ELR (cell line): Measurements from ENCODE around the gene TTBK1.
"Not testable (repeated sequence)": the region's sequence is repeated elsewhere in the genome, so short reads cannot be mapped to it uniquely, and the experiment has no call there.

Experiments
- DNase-seq: peaks from one replicate; pipeline ENCODE4 v3.0.0-alpha.2; 2015; ENCODE audit warnings: low read depth

TTBK1 gene

DNA sequence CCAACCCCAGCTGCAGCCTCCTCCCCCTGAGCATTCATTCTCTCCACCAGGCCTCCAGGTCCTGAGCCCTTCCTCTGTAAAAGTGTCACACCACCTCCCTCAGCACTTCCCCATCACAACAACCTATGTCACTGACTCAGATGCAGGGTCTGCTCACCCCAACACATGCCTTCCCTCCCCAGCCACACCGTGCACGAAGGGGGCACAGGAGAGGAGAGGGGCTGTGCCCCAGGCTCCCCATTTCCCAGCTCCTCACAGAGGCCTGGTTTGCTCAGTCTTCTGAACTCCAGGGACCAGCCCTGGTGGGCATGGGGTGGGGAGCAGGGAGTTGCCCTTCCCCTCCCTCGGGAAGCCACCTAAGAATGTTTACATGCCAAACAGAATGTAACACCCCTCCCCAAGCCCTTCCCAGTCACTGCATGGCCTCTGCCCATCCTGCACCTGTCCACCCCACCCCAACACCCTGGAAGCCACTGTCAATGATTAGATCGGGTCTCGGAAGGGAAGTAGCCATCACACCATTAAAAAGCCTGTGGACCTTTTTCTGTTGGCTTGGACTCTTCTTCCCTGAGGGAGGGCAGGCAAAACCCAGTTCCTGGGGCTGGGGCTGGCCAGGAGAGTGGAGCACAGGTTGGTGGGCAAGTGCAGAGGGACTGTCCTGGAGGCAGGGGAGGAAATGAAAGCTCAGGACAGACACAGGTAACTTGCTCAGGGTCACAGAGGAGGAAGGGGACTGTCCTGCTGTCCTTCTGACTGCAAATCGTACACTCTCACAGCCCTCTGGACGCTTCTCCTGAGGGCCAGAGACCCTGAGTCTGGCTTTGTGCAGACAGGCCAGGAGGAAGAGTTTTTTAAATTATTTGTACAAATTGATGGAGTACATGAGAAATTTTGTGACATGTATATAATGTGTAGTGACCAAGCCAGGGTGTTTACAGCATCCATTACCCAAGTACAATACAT lies 44.7 kb downstream of the TTBK1 start:
- no peak for DNase-seq

DNA sequence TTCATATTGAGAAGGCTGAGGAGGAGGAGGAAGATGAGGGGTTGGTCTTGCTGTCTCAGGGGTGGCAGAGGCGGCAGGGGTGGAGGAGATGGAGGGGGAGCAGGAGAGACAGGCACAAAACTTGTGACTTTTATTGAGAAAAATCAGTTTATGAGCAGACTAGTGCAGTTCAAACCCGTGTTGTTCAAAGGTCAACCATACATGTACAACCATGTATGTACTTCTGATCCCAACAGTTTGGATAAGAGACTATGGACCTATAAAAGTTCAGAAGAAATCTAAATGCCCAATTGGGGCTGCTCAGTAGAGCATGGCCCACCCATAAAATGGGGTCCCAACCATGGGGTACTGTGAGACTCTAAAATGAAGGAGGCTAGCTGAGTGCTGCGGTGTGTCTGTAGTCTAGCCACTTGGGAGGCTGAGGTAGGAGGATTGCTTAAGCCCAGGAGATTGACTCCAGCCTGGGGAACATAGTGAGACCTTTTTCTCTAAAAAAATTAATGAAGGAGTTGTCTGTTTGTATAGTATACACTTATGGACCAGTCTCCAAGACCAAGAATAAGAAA lies 47.1 kb downstream of the TTBK1 start:
- DNase-seq = no peak

DNA sequence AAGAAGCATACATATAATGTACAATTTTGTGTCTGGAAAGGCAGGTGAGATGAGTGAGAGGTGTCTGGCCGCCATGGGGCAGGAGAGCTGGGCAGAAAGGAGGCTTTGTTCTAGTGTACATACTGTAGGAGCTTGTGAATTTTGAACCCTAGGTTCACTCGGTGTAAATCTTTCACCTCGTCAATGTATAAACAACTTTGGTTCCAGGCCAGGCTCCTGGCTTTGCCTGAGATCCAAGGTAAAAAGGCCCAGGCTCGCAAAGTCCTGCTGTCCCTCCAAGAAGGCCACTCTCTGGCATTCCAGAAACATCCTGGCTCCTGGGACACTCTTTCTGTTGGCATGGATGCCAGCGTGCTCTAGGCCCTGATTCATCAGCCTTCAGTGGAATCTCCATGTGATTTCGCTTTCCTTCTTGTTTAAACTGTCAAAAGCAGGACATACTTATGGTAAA lies 47.6 kb downstream of the TTBK1 start:
- no peak for DNase-seq

DNA sequence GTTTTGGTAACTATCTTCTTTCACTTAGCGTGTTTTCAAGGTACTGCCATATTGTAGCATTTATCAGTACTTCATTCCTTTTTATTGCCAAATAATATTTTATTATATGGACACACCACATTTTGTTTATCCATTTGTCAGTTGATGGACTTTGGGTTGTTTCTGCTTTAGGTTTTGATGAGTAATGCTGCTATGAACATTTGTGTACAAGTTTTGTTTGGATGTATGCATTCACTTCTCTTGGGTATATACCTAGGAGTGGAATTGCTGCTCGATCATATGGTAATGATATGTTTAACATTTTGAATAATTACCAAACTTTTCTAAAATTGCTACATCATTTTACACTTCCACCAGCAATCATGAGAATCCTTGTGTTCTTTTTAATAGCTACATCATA lies 48.4 kb downstream of the TTBK1 start:
- no peak for DNase-seq

DNA sequence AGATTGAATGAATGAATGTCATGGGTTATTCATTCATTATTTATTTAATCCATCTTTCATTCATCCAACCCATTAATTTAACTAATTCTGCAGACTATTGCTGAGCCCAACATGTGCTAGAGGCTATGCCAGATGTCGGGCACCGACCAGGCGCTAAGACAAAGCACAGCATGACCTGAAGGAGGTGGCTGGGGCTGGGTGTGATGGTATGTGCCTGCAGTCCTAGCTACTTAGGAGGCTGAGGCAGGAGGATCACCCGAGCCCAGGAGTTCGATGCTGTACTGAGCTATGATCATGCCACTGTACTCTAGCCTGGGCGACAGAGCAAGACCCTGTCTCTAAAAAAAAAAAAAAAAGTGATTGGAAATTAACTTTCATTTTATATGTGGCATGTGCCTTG lies 49.1 kb downstream of the TTBK1 start:
- DNase-seq = no peak

DNA sequence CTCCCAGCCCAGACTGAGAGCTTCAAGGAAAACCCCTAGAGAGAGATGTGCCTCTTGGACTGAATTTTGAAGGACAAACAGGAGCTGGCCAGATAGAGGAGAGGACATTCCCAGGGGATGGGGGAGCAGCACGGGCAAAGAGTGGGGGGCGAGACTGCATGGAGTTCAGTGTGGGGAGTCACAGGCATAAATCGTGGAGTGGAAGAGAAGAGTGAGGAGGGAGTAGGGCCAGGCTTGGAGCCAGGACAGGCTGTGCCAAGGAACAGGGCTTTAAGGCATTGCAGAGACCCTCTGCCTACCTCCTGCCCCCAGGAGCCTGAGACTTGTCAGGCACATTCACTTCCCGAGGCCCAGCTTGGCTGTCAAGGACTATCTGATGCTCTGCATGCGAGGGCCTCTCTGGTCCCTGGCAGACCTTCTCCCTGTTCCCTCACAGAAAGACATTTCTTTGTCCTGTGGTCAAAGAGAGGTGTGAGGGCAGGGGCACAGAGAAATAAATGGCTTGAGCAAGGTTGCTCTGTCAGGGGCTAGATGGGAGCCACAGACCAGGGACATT lies 49.6 kb downstream of the TTBK1 start:
- DNase-seq = no peak

DNA sequence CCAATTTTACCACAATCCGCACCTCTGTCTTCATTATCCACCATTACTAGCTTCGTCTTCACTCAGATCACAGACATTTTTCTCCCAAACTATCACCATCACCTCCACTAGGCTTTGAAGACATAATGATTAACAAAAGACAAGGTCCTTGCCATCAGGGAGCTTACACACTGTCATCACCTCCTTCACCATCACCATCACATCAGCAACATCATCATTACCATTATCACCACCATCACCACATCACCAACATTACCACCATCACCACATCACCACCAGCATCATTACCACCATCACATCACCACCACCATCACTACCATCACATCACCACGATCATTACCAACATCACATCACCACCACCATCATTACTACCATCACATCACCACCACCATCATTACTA lies 50.4 kb downstream of the TTBK1 start:
- no peak for DNase-seq

DNA sequence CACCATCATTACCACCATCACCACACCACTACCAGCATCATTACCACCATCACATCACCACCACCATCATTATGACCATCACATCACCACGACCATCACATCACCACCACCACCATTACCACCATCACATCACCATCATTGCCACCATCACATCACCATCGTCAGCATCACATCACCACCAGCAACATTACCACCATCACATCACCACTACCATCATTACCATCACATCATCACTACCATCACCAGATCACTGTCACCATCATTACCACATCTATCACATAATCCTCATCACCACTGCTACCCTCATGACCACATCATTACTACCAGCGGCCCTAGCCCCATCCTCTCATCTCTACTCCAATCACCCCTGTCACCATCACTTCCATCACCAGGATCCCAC lies 51.3 kb downstream of the TTBK1 start:
- DNase-seq = no peak

DNA sequence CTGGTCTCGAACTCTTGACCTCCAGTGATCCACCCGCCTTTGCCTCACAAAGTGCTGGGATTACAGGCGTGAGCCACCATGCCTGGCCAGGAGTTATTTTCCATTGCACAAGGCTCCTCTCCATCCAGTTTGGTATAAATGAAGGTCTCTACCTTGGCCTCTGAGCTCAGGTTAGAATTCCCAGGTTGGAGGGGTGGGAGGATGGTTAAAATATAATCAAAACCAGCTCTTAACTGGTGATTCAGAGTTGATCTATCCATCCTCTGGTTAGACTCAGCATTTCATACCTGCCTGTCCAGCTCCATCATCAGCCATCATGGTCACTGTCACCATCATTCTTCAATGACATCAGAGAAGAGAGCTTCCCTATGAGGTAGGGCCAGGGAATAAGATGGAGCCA lies 52.2 kb downstream of the TTBK1 start:
- no peak for DNase-seq

DNA sequence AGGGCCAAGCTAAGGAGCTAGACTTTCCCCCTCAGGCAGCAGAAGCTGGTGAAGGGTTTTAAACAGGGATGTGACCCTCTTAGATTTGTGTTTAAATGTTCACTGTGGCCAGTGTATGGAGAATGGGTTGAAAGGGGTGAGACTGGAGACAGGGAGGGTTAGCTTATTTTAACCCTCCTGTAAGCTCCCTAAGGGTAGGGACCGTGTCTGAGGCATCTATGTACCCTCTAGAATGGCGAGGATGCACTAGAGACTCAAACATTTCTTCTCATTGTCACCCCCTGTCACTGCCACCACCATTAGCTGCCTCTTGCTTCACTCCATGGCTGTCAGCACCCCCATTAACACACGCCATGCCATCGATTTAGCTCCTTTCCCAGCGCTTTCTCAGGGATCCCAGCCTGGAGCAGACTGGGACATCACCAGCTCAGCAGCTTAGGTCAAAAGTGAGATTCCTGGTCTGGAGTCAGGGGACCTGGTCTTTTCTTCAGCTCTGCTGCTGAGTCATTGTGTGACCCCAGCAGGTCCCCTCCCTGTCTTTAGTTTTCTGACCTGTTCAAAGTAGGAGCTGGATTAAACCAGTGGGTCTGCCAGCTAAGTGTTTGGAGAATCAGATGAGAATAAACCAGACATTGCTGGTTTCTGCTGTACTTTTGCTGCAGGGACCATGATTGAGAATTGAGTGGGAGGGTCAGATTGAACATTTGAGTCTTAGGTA lies 53.7 kb downstream of the TTBK1 start:
- DNase-seq = no peak

DNA sequence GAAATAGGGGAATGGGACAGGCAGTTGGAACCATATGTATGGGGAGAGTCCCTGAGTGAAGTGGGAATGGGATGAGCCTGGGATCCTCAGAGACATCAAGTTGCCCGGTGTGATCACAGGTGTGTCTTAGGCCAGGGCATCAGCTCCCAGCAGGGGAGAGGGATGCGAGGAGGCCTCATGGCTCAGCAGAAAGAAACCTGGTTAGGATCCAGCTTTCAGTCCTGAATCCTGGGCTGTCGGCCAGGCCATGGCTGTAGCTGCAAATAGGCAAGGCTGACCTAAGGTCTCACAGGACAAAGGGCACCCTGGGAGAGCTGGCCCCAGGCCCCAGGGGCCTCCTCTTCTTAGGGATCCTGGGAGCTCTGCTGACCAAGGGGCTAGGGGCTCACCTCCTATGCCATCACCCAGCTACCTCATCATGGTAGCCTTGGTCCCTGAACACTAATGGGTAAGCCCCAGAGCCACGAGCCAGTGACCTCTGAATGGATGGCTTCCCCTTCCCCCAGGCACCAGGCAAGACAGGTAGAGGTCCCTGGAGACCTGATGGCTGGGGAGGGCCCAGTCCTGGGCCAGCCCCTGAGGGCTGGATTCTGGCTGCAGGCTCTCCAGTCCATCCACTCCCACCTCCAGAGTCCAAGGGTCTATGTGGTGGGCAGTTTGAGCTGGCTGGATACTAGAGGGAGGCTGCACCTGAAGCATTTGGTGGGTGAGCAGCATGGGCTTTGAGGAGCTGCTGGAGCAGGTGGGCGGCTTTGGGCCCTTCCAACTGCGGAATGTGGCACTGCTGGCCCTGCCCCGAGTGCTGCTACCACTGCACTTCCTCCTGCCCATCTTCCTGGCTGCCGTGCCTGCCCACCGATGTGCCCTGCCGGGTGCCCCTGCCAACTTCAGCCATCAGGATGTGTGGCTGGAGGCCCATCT lies 54.6 kb downstream of the TTBK1 start, which contains the start of gene SLC22A7:
Gene SLC22A7 (plus strand): TSS at position 617 of the 921 bp plus-strand sequence. CDS start 99 bp downstream, at position 716.
- no peak for DNase-seq

DNA sequence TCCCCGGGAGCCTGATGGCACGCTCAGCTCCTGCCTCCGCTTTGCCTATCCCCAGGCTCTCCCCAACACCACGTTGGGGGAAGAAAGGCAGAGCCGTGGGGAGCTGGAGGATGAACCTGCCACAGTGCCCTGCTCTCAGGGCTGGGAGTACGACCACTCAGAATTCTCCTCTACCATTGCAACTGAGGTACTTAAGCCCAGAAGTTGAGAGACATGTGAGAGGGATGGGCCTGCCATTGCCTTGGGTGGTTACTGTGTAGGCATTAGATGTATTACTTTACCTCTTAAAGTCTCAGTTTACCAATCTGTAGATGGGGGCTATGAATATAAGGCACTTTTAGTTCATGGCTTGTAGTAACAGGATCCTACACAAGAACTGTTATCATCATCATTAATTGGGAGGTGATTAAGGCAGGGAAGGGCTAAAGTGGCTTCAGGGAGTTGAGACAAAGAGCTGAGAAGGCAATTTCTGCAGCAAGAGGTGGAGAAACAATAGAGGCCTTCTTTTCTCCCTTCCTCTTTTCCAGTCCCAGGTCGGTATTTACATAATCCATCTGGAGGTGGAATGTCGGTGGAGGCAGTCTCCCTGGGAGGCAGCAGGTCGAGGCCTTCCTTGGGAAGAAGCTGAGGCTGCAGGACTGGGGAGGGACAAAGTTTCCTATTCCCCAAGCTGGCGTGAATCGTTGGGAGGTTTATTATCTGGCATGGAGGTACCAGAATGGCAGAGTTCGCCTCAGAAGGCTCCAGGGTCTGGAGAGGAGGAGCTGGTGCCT lies 55.5 kb downstream of the TTBK1 start:
- DNase-seq = no peak

DNA sequence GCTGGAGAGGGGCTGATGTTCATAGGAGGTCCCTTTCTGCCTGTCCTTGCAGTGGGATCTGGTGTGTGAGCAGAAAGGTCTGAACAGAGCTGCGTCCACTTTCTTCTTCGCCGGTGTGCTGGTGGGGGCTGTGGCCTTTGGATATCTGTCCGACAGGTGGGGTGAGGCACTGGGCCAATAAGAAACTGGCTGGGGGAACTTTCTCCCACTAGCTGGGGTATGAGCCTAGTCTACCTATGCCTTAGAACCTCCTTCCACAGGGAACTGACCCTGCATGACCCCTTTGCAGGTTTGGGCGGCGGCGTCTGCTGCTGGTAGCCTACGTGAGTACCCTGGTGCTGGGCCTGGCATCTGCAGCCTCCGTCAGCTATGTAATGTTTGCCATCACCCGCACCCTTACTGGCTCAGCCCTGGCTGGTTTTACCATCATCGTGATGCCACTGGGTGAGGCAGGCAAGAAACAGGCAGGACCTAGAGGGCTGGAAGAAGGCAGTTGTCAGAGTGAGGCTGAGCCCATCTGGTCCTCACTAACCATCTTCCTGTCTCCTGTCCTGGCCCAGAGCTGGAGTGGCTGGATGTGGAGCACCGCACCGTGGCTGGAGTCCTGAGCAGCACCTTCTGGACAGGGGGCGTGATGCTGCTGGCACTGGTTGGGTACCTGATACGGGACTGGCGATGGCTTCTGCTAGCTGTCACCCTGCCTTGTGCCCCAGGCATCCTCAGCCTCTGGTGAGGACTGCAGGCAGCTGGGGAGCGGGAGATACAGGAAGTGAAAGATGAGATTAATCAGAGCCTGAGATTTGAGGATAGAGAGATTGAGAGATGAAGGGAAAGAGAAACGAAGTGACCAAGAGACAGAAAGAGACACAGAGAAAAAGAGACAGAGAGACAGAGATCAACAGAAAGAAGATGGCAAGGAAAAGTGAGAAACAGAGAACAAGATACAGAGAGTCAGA lies 56.3 kb downstream of the TTBK1 start:
- no peak for DNase-seq

DNA sequence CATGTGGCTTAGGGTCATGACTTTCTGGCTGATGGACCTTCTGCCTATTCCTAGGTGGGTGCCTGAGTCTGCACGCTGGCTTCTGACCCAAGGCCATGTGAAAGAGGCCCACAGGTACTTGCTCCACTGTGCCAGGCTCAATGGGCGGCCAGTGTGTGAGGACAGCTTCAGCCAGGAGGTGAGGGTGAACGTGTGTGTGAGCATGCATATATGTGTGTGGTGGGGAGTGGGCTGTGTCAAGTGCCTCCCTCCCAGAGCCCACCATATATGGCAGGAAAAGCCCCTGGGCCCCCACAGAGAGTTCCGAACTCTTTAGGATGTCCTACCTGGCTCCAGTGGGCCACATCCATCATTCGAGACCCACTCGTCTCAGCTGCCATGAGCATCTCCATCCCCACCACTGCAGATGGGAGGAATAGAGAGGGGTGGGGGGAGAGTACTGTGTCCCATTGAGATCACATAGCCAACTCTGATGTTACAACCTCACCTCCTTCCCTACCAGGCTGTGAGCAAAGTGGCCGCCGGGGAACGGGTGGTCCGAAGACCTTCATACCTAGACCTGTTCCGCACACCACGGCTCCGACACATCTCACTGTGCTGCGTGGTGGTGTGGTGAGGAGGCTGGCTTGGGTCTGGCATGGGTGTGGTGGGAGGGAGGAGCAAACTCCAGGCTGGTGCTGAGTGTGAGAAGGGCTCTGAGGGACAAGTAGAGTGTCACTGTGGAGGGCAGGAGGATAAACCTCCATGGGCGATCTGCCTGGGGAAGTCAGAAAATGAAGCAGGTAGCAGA lies 58.0 kb downstream of the TTBK1 start:
- no peak for DNase-seq

DNA sequence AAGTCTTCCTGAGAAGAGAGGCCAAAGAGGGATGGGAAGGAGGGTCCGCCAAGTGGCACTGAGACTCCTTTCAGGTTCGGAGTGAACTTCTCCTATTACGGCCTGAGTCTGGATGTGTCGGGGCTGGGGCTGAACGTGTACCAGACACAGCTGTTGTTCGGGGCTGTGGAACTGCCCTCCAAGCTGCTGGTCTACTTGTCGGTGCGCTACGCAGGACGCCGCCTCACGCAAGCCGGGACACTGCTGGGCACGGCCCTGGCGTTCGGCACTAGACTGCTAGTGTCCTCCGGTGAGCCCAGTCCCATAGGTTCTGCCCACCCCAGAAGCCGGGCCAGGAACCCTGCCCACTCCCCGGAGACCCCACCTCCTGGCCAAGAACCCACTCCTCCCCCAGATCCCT lies 58.8 kb downstream of the TTBK1 start:
- no peak for DNase-seq

DNA sequence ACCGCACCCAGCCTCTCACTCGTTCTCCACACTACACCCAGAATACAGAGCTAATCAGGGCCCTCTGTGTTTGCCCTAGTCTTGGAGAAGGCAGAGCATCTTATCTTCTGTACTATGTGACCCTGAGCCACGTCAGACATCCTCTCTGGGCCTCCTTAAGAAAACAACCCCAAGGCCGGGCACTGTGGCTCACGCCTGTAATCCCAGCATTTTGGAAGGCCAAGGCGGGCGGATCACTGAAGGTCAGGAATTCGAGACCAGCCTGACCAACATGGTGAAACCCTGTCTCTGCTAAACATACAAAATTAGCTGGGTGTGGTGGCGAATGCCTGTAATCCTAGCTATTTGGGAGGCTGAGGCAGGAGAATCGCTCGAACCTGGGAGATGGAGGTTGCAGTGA lies 59.7 kb downstream of the TTBK1 start:
- not testable (repeated sequence) for DNase-seq

DNA sequence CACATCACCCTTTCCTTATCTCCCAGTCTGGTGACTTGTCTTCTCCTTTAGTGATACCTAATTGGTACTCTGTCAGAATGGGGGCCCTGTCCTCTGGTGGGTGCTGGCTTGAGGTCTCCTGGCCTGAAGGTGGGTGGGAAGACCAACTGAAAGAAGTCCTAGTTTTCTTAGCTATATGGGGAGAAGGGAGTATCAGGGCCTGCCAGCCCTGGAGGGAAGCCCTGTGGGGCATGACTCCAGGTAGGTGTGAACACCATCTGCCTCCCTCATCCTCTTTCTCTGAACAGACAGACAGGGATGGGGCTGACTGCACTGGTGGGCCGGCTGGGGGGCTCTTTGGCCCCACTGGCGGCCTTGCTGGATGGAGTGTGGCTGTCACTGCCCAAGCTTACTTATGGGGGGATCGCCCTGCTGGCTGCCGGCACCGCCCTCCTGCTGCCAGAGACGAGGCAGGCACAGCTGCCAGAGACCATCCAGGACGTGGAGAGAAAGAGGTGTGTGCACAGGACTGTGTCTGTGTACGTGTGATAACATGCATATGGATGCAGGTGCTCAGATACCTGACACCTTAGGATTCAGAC lies 60.6 kb downstream of the TTBK1 start:
- no peak for DNase-seq

DNA sequence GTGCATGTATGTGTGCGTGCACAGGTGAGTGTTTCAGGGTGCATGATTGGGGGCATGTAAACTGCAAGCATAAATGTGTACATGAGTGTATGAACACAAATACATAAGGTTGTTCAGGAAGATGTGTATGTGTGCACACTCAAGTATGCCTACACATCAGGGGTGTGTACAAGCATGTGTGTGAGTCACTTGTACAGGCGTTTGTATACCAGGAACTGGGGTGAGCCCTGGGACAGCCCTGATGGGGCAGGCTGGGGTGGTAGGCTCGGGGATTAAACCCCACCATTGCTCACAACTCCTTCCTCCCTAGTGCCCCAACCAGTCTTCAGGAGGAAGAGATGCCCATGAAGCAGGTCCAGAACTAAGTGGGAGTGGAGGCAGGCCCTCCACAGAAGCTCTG lies 61.1 kb downstream of the TTBK1 start:
- no peak for DNase-seq
